Fibroblast of skin of left biceps (primary cell): Measurements from ENCODE around the gene FNDC1.

Experiments
- DNase-seq, 2 experiments: peaks; one replicate each; pipeline ENCODE4 v3.0.0-alpha.2; 2013; ENCODE audit warnings: low read depth in 2 of 2

The FNDC1 gene

DNA sequence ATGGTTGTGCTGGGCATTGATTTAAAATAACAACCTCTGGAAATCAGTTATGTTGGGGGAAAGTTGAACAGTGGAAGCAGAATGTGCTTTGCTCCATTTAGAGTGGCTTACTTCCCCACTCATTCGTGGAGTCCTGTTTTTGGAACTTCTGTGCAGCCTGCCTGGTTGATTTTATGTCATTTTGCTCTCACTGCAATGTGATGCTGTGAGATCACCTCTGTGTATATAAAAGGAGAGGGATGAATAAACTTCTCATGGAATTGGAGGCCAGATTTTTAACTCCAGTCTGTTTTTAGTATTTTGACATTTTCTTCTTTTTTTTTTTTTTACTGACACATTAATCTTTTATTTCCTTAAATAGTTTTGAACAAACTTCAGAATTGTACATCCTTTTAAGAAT lies 139.0 kb downstream of the FNDC1 start:
- DNase-seq: no peak

DNA sequence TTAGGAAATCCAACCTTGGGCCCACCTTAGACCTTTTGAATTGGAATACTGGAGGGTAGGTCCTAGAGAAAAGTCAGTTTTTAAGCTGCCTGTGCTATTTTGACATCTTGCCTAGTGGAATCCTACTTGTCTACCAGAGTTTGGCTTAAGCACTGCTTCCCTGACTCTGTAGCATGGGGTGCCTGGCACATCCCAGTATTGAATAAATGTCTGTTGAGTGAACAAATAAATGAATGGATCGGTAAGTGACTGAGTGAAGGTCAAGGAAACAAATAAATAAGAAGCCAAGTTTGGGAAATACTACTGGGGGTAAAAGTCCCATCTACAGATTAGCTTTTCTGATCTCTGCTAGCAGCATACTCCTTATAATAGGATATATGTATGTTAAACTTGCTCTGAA lies 140.5 kb downstream of the FNDC1 start:
- DNase-seq: no peak

DNA sequence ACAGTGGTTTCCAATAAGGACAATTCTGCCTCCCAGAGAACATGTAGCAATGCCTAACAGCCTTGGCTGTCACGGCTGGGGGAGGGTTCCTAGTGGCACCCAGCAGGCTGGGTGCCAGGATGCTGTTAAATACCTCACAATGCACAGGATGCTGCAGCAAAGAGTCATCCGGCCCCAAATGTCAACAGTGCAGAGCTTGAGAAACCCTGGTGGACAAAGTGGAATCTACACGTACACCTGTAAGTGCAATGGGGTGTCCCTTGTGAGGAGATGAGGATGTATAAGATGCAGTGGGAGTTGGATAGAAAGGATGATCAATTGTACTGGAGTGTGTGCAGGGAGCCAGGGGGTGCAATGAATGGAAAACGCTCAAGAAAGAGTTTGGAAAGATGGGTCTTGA lies 142.4 kb downstream of the FNDC1 start:
- DNase-seq: no peak

DNA sequence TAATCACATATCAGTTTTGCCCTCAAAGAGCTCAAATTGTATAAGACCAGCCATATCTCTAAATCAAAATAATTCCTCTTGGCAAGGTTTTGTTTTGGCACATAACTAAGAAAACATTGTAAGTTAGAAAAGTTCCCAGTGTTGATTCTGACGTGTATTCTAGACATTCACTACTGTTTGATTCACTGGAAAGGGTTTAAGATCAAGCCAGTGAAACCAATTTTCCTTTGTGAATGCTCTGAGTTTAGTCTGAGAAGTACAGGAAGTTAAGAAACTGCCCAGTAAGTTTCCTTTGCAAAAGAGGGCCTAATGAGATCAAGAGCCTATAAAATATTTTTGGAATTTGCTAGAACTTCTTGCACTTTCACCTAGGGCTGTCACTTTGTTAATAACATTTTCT lies 143.0 kb downstream of the FNDC1 start:
- no peak for DNase-seq

DNA sequence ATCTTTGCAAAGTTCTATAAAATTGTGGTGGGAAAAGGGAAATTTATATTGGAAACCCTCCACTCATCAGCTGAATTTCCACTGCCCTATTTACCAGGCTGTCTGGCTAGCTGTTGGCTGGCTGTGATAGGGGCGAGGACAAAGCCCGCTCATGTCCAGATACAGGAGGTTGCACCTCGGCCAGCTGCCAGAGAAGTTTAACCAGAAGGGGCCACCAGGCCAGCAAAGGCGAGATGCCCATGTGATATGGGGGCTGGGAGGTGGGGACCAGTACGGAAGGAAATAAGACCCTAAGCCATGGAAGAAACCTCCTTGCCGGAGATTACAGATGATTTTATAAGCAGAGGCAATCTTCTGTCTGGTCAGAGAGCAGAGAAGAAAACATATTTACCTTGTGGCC lies 143.8 kb downstream of the FNDC1 start:
- no peak for DNase-seq

DNA sequence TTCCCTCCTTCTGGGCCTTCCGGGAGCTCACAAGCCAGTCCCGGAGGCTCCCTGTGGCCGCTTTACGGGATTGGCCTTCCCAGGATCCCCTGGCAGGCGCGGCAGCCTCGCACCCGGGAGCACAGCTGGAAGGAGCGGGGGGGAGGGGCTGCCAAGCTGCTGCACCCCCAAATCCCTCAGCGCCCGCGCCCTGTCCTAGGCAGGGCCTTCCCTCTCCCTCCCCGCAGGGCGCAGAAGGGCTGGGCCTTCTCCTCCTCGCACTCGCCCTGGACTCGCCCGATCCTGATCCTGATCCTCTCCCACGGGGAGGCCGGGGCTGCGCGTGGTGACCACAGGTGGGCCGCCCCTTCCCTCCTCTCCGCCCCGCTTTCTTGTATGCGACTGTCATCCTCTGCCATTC lies 146.4 kb downstream of the FNDC1 start:
- DNase-seq: no peak

DNA sequence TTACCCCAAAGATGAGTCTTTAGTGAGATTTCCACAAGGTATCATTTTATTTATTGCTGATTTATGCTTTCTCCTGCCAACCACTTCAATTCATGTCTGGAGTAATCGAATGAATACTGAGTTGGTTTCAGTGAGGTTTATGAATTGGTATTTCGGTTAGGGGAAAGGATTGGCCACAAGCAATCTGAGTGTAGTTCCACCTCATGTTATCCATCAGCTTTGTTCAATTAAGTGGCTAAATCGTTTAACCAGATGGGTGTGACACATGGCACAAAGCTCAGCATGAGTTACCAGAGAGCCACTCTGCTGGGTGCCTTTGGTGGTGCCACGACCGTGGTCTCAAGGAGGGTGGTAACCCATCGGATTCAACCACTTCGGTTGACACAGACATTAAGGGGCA lies 148.2 kb downstream of the FNDC1 start:
- no peak for DNase-seq

DNA sequence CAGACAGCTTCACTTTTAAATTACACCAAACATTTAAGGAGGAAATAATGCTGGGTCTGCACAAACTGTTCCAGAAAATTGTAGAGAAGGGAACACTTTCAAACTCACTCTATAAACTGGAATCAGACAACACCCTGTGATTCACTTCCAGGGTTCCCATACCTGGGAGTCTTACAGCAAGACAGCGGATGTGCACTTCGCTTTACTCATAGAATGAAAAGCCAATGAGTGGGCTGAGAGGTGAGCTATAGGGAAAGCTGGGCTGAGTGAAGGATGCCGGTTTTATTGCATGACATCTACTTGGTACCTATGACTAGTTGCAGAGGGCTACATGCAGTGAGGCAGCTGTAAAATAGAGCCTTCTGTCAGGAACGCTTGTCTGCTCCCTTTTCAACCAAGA lies 152.1 kb downstream of the FNDC1 start:
- DNase-seq: no peak
